Measurements from ENCODE around the gene TNC. TPM values are rescaled to one million over a fixed set of nuclear protein-coding genes. Genes with fewer than 3 reads are reported as not detected.

The TNC gene
- total and polyA plus RNA-seq, 2 of the 4 experiments (the other 2 are of a cell fraction) = 192 to 253 TPM

- no peak for TF ChIP-seq BHLHE40 (IDR thresholded peaks at IDR 0.05; ENCODE audit: low read depth, low read length)
- no peak for TF ChIP-seq NFE2L2 (IDR thresholded peaks at IDR 0.05; ENCODE audit: low read depth, low read length)
- no peak for TF ChIP-seq SMC3 (IDR thresholded peaks at IDR 0.05; ENCODE audit: low read depth, low read length)
- TF ChIP-seq MXI1 (IDR thresholded peaks at IDR 0.05; ENCODE audit: borderline replicate concordance, low read depth, low read length) = no peak
- no peak for TF ChIP-seq MAZ (IDR thresholded peaks at IDR 0.05; ENCODE audit: borderline replicate concordance, low read depth, low read length)
- TF ChIP-seq MAFK (IDR thresholded peaks at IDR 0.05; ENCODE audit: low read depth, low read length) = no peak
- no peak for TF ChIP-seq RFX5 (IDR thresholded peaks at IDR 0.05; ENCODE audit: low read depth, low read length)
- TF ChIP-seq RCOR1 (IDR thresholded peaks at IDR 0.05; ENCODE audit: insufficient replicate concordance, low read length) = no peak
- TF ChIP-seq, protein P1, sequence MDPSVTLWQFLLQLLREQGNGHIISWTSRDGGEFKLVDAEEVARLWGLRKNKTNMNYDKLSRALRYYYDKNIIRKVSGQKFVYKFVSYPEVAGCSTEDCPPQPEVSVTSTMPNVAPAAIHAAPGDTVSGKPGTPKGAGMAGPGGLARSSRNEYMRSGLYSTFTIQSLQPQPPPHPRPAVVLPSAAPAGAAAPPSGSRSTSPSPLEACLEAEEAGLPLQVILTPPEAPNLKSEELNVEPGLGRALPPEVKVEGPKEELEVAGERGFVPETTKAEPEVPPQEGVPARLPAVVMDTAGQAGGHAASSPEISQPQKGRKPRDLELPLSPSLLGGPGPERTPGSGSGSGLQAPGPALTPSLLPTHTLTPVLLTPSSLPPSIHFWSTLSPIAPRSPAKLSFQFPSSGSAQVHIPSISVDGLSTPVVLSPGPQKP (IDR thresholded peaks at IDR 0.05; ENCODE audit: borderline replicate concordance, low read depth, low read length) = no peak
- no peak for TF ChIP-seq CEBPB (IDR thresholded peaks at IDR 0.05; ENCODE audit: low read depth, low read length)
- TF ChIP-seq RAD21 (IDR thresholded peaks at IDR 0.05; ENCODE audit: low read length) = no peak
- TF ChIP-seq, protein P2, sequence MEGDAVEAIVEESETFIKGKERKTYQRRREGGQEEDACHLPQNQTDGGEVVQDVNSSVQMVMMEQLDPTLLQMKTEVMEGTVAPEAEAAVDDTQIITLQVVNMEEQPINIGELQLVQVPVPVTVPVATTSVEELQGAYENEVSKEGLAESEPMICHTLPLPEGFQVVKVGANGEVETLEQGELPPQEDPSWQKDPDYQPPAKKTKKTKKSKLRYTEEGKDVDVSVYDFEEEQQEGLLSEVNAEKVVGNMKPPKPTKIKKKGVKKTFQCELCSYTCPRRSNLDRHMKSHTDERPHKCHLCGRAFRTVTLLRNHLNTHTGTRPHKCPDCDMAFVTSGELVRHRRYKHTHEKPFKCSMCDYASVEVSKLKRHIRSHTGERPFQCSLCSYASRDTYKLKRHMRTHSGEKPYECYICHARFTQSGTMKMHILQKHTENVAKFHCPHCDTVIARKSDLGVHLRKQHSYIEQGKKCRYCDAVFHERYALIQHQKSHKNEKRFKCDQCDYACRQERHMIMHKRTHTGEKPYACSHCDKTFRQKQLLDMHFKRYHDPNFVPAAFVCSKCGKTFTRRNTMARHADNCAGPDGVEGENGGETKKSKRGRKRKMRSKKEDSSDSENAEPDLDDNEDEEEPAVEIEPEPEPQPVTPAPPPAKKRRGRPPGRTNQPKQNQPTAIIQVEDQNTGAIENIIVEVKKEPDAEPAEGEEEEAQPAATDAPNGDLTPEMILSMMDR (conservative IDR thresholded peaks at IDR 0.05; ENCODE audit: low read depth, low read length) = no peak
- TF ChIP-seq, protein P3, sequence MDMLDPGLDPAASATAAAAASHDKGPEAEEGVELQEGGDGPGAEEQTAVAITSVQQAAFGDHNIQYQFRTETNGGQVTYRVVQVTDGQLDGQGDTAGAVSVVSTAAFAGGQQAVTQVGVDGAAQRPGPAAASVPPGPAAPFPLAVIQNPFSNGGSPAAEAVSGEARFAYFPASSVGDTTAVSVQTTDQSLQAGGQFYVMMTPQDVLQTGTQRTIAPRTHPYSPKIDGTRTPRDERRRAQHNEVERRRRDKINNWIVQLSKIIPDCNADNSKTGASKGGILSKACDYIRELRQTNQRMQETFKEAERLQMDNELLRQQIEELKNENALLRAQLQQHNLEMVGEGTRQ (IDR thresholded peaks at IDR 0.05; ENCODE audit: low read depth, low read length) = no peak
- no peak for TF ChIP-seq CHD1 (IDR thresholded peaks at IDR 0.05; ENCODE audit: low read depth, low read length)
- TF ChIP-seq FOS (IDR thresholded peaks at IDR 0.05; ENCODE audit: low read depth, low read length) = no peak
- no peak for TF ChIP-seq POLR2A (IDR thresholded peaks at IDR 0.05; ENCODE audit: low read depth, low read length)
- Histone ChIP-seq H4K5ac (ENCODE audit: low read depth, low read length) (no peak overlapping the region), H4K91ac (ENCODE audit: insufficient read depth, low read depth, low read length) (no peak overlapping the region), H2BK5ac (ENCODE audit: low read depth, low read length, poor library complexity, severe bottlenecking) (no peak overlapping the region), H3K4me3 (ENCODE audit: insufficient read depth, low read depth, low read length) (no peak overlapping the region), H3K27ac (ENCODE audit: insufficient read depth, low read length) (no peak overlapping the region), H3K23ac (ENCODE audit: low read depth, low read length) (no peak overlapping the region), H4K8ac (ENCODE audit: low read depth in 2 of 2, low read length in 2 of 2) (no peak overlapping the region), H2AFZ (replicated peaks; ENCODE audit: low read length, poor library complexity) (no peak overlapping the region), H3K4me1 (ENCODE audit: control insufficient read depth, insufficient read depth, low read length) (peaks cover 14% of the 10 kb centered on the region), H3K14ac (replicated peaks; ENCODE audit: low read depth, low read length) (0 out of 2 replicates have a peak overlapping the region, but pooled peaks have one; percentile 16), H4K20me1 (ENCODE audit: insufficient read depth, low read length) (no peaks in the 10 kb centered on the region), H2AK9ac (replicated peaks; ENCODE audit: low read depth, low read length, poor library complexity) (no peak overlapping the region), H2AK5ac (ENCODE audit: low read depth, low read length) (no peak overlapping the region), H2BK120ac (ENCODE audit: low read depth, low read length) (no peak overlapping the region; the same call in 1 of the 2 replicates), H3K9me3 (ENCODE audit: control insufficient read depth, insufficient read depth, low read length) (no peaks in the 10 kb centered on the region), H3K4me2 (ENCODE audit: low read depth, low read length) (no peak overlapping the region), H3K18ac (ENCODE audit: low read depth, low read length) (peak overlapping the region; percentile 6; the same call in 1 of the 2 replicates), H2BK15ac (ENCODE audit: low read depth, low read length) (no peak overlapping the region), H3K9me1 (ENCODE audit: insufficient read depth, low read length) (peaks cover 14% of the 10 kb centered on the region), H3K27me3 (ENCODE audit: control insufficient read depth, insufficient read depth, low read length) (no peaks in the 10 kb centered on the region), H3K4ac (ENCODE audit: low read depth, low read length) (no peak overlapping the region), H3K79me1 (ENCODE audit: low read depth in 1 of 2, low read length in 2 of 2) (0 out of 4 replicates have a peak, but pooled peaks cover 0 to 6% of the 10 kb centered on the region in 2 experiments), H3K9ac (ENCODE audit: low read depth, low read length) (no peak overlapping the region), H3K36me3 (ENCODE audit: control insufficient read depth, insufficient read depth, low read length) (peaks cover 63% of the 10 kb centered on the region), H3K56ac (ENCODE audit: extremely low read depth, insufficient read depth, low read length) (no peak overlapping the region), H2BK20ac (ENCODE audit: low read depth, low read length) (peak overlapping the region; percentile 31; the same call in 1 of the 2 replicates)
- in situ Hi-C loops (cut with MboI; ENCODE audit: low sequenced_read_pairs) (no loop called here), intact Hi-C loops (cut with micrococcal nuclease) (loop anchor here (5.0 kb wide), 1 partner anchor 490 kb away; no protein-coding TSS in a partner anchor), dilution Hi-C loops (cut with HindIII; ENCODE audit: low sequenced_read_pairs, unreplicated experiment) (no loop called here)
- ChIA-PET POLR2A (ENCODE audit: unreplicated experiment) (no interaction called here), CTCF (no interaction called here)
- ATAC-seq (ENCODE audit: low read depth) (no peak), DNase-seq (no peak)
- BruUV-seq (replicated peaks) = no TSS peak
- WGBS, 2 experiments (ENCODE audit: extremely low coverage in 2 of 2, insufficient read length in 1 of 2) = no CpG with 5 or more reads among the region's 1 CpG
These were observed 85.7 kb downstream of the TNC start for GRCh38 chr9:115032296-115032695.

Measured in IMR-90 (cell line).